Measurements from ENCODE around the gene GGACT. TPM values are rescaled to one million over a fixed set of nuclear protein-coding genes. Genes with fewer than 3 reads are reported as not detected.

Gene GGACT
- total and polyA plus RNA-seq, 2 donors from 2014 or later: 9.3 to 15.6 TPM

- no peaks in the 10 kb centered on the region for H3K9me3 ChIP-seq (ENCODE audit: control insufficient read depth in 2 of 3, insufficient read depth in 1 of 3, low read length in 3 of 3)
- no peak for TF ChIP-seq CTCF (IDR thresholded peaks at IDR 0.05; ENCODE audit: borderline replicate concordance, extremely low read depth, insufficient read depth)
- intact Hi-C loops (cut with DNase I): no loop called here
- H3K4me1 ChIP-seq (ENCODE audit: control insufficient read depth in 2 of 3, insufficient read depth in 2 of 3, low read depth in 1 of 3, low read length in 3 of 3): peaks cover 0 to 15% (median 9%) of the 10 kb centered on the region in 3 donors
- H3K27ac ChIP-seq (ENCODE audit: low read depth in 2 of 2, low read length in 2 of 2): no peak overlapping the region
- no peak overlapping the region for H3K4me3 ChIP-seq (ENCODE audit: low read length in 3 of 3)
- H3K36me3 ChIP-seq (ENCODE audit: control insufficient read depth in 2 of 3, insufficient read depth in 3 of 3, low read length in 3 of 3): no peaks in the 10 kb centered on the region
- H3K27me3 ChIP-seq (ENCODE audit: control insufficient read depth, insufficient read depth, low read length): no peaks in the 10 kb centered on the region
- FAIRE-seq: no peak
- DNase-seq: no peak
- no peak overlapping the region for H3K9ac ChIP-seq (ENCODE audit: low read length in 3 of 3)
These were observed 42.9 kb downstream of the GGACT start for GRCh38 chr13:100545684-100546061.

GRCh38 chr13:100544866-100545683, 43.5 kb downstream of the GGACT start:
- intact Hi-C loops (cut with DNase I): no loop called here
- no peaks in the 10 kb centered on the region for H3K9me3 ChIP-seq (ENCODE audit: control insufficient read depth in 2 of 3, insufficient read depth in 1 of 3, low read length in 3 of 3)
- no peaks in the 10 kb centered on the region for H3K27me3 ChIP-seq (ENCODE audit: control insufficient read depth, insufficient read depth, low read length)
- peak in 1 of 5 donors; percentile 91 for DNase-seq
- no peak for TF ChIP-seq CTCF (IDR thresholded peaks at IDR 0.05; ENCODE audit: borderline replicate concordance, extremely low read depth, insufficient read depth)
- FAIRE-seq: no peak
- peak overlapping the region; percentile 63 to 74 for H3K27ac ChIP-seq (ENCODE audit: low read depth in 2 of 2, low read length in 2 of 2)
- H3K4me1 ChIP-seq (ENCODE audit: control insufficient read depth in 2 of 3, insufficient read depth in 2 of 3, low read depth in 1 of 3, low read length in 3 of 3): peaks cover 0 to 15% (median 9%) of the 10 kb centered on the region in 3 donors
- H3K36me3 ChIP-seq (ENCODE audit: control insufficient read depth in 2 of 3, insufficient read depth in 3 of 3, low read length in 3 of 3): no peaks in the 10 kb centered on the region
- H3K9ac ChIP-seq (ENCODE audit: low read length in 3 of 3): no peak overlapping the region
- H3K4me3 ChIP-seq (ENCODE audit: low read length in 3 of 3): peak overlapping the region in 1 of 3 donors; percentile 38

GRCh38 chr13:100543872-100544602, 44.6 kb downstream of the GGACT start:
- no peaks in the 10 kb centered on the region for H3K36me3 ChIP-seq (ENCODE audit: control insufficient read depth in 2 of 3, insufficient read depth in 3 of 3, low read length in 3 of 3)
- H3K9ac ChIP-seq (ENCODE audit: low read length in 3 of 3): no peak overlapping the region
- peak in 4 of 5 donors; percentile 33 to 79 (median 56) for DNase-seq
- intact Hi-C loops (cut with DNase I): no loop called here
- no peak for FAIRE-seq
- H3K27me3 ChIP-seq (ENCODE audit: control insufficient read depth, insufficient read depth, low read length): no peaks in the 10 kb centered on the region
- H3K9me3 ChIP-seq (ENCODE audit: control insufficient read depth in 2 of 3, insufficient read depth in 1 of 3, low read length in 3 of 3): no peaks in the 10 kb centered on the region
- peak overlapping the region; percentile 63 to 68 for H3K27ac ChIP-seq (ENCODE audit: low read depth in 2 of 2, low read length in 2 of 2)
- H3K4me3 ChIP-seq (ENCODE audit: low read length in 3 of 3): peak overlapping the region; percentile 25 to 38 (median 30)
- H3K4me1 ChIP-seq (ENCODE audit: control insufficient read depth in 2 of 3, insufficient read depth in 2 of 3, low read depth in 1 of 3, low read length in 3 of 3): peaks cover 0 to 15% (median 9%) of the 10 kb centered on the region in 3 donors
- TF ChIP-seq CTCF (IDR thresholded peaks at IDR 0.05; ENCODE audit: borderline replicate concordance, extremely low read depth, insufficient read depth): no peak
